HG02943 (cell line): ENCODE results near the gene PCED1B.

ENCODE experiments used
- ATAC-seq: cut with Tn5 transposase; IDR thresholded peaks from one replicate; pipeline ENCODE4 v1.9.1; 2021; ENCODE audit warnings: mild to moderate bottlenecking, low read depth, moderate library complexity; ENCODE audit not compliant: unreplicated experiment

PCED1B gene

DNA sequence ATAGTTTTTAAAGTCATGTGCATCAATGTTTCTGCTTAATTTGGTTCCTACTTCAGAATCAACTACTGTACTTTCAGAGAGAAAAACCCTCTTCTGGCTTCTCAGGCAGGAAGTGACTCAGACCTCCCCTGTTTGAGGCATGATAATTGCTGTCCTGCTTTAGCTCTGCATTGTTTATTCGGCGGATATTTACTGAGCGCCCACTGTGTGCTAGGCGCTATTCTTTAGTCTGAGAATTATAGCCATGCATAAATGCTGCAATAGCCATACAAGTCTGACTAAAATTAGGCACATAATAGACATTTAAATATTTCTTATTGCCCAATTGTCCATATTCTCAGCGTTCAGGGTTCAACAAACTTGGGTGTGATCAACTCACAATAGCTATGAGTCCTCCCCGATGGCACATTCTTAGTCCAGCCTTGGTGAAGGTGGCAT lies 6.4 kb downstream of the PCED1B start:
- no peak for ATAC-seq

DNA sequence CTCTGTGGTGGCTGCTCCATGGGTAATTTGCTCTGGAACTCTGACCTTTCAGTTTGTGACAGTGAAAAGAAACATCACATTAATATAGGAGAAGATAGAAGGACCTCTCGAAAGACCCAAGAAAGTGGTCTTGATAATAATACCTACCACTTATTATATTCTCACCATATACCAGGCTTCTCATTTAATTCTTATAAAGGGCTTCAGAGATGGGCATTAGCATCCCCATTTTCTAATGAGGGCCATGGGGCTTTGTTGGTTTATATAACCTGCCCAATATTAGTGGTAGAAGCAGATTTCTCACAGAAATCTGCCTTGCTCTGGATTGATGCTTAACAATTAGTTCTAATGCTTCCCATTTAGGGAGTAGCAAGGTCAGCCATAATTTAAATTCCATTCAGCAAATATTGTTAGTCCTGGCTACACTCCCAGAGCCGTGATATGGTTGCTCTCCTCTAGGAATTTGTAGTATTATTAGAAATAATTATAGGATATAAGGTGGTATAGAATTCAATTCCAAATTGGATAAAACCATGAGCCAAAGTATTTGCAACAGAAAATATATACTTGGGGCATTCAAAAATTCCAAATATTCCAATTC lies 7.8 kb downstream of the PCED1B start:
- ATAC-seq: no peak

DNA sequence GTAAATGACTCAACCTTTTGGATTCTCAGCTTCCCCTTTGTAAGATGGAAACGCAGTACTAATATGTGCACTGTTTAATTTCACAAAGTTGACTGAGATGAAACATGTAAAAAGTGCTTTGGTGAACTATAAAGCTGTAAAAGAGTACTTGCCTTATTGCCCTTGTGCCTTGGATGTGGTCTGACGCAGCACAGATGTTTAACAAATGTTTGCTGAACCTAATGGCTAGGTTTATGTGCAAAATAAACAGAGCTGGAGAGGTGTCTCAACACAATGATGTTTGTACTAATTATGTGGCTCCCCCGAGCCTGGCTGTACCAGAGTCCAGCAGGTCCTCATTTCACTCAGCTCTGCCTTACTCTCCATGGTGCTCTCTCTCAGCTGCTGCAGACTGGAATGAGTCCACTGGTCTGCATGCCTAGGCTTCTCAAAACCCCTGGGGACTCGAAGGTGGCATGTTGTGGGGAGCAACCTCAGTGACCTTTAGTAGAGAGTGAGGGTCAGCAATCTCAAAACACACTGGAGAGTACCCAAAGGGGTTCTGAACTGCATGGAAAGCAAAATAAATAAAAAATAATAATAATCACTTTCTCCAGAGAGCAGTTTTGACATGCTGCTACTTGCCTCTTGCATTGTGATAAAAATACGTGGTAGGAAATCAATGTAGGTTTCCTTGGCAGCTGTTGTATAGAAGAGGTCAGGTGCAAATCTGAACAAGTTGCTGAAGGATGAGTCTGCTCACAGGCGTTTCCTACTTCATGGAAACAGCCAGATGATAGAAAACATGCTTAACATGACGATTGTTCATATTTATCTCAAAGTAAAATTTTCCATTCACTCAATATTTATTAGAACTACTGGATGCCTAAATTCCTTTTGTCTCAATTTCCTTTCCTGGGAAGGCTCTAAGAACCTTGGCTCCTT lies 8.9 kb downstream of the PCED1B start:
- ATAC-seq: no peak

DNA sequence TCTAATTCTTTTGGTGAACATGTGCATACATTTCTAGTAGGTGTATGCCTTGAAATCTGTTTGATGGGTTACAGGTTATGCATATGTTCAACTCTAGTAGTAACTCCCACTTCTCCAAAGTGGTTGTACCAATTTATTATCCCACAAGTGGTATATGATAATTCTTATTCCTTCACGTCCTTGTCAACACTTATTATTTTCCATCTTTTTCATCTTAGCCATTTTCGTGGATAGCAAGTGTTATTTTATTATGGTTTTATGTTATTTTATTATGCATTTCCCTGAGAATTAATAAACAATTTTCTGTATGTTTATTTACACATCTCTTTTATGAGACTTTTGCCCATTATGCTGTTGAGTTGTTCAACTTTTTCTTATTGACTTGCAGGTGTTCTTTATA lies 11.6 kb downstream of the PCED1B start:
- no peak for ATAC-seq

DNA sequence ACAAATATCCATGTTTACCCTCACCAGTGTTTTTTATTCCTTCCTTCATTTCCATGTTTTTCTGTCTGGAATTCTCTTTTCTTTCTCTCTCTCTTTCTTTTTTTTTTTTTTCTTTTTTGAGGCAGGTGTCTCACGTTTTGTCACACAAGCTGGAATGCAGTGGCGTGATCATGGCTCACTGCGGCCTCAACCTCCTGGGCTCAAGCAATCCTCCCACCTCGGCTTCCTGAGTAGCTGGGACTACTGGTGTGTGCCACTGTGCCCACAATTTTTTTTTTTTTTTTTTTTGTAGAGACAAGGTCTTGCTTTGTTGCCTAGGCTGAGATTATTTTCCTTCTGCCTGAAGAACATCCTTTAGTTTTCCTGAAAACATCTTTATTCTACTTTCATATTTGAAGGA lies 15.4 kb downstream of the PCED1B start:
- no peak for ATAC-seq

DNA sequence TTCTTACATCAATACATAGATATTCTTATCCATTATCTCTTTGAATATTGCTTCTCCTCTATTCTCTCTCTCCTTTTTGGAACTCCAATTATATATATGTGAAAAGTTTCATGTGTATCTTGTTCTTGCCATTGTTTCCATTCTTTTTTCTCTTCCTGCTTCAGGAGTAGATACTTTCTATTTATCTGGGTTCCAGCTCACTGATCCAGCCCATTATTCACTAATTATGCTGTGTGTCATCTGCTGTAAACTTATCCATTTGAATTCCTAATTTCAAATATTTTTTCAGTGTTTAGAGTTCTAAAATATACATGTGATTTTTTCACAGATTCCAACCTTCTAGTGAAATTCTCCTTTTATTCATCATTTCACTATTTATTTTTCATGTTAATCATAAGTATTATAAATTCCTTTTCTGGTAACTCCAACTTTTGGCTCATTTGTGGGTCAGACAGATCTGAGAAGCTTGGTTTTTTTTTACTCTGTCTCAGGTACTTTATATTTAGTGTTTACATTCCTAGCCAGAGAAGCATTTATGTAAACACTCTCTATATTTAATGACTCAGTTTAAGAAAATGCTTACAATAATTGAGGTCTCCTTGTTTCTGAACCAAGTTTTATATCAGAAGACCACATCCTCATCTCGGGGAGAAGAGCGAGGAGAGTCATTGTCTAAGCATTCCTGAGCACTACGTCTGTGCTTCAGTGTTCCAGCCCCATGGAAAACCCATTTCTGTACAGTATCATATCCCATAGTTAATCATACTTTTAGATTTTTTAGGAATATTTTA lies 16.2 kb downstream of the PCED1B start:
- no peak for ATAC-seq

DNA sequence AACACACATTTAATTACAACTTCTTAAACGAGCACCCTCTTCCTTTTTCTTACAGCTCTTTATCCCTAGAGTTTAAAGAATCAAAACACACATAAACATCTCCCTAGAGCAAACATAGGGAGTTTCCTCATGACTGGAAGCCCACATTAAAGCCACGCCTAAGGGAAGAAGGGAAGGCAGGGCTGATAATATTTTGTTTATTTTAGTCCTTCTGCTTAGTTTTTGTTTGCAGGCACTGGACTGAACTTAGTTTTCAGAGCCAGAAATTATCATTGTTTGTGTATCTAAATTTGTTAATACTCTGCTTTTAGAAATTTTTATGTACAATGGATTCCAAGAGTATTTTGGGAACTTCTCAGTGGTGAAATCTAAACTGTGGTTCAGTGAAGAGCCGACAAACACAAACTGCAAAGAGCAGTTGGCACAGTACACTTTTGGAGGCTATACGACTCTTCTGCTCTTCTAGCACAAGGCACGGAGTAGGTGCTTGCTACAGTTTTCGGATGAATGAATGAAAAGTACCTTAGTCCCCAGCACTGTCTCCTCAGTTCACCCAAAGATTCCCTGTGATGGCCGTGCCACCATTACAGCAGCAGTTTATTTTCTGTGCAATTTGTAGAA lies 18.0 kb downstream of the PCED1B start:
- no peak for ATAC-seq

DNA sequence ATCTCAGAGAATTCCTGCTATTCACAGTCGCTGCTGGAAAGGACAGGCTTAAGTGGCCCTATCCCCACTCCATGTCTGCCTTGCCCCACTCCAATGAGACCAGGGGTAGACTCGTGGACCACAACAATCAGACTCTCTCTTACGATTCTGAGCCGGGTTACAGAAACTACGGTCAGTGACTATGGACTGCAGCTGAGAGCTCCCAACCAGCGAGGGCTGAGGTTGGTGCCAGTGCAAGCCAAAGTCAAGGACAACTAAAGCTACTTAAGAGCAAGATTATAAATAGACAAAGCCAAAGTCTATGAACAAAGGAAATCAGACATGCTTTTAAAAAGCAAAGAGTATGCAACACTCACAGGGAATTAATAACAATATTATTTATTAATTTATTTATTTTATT lies 18.7 kb downstream of the PCED1B start:
- no peak for ATAC-seq

DNA sequence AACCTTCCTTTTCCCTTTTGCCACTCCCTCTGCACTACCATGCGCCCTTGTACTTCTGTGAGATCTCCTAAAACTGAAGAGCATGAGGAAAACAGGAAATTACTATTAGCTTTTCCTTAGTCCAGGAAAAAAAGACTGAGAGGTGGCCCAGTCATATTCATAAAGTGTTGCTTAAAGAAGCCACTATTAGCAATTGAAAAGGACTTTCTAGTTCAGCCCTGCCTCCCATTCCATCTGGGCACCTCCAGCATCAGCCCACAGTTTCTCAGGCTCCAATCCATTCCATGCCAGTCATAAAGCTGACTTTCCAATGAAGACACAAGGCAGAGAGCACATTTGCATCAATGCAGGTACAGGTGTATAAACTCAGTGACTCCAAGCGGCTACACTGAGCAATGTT lies 20.2 kb downstream of the PCED1B start:
- no peak for ATAC-seq

DNA sequence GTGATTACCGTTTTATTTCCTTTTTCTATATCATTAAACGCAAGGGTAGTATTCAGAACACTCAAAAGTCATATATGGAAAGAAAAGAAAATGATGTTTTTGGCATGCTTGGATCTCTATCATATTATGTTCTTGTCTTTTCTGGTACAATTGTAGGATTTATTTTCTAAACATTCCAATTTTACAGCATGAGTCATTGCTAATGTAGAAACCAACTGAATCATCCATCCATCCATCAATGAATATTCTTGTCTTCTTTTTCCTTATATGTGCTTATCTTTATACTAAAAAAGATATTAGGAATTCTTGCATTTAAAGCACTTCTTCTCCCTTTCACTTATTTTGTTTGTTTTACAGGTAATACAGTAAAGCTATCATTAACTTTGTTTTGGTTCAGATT lies 20.7 kb downstream of the PCED1B start:
- no peak for ATAC-seq

DNA sequence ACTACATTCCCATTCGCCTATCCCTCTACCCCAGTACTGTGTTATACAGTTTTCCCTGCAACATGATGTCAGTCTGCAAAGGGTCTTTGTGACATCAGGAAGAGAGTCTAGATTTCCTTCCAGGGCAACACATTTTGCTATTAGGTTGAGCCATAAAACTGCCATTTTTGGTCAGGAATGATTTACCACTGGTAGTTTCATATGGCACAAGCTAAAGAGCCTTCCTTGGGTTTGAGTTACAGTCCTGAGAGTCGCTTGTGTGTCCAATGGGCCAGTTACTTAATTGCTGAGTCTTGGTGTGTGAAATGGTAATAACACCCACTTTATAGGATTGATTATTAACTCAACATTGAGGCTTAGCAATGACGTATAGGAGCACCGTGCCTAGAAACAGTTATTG lies 23.0 kb downstream of the PCED1B start:
- ATAC-seq: no peak

DNA sequence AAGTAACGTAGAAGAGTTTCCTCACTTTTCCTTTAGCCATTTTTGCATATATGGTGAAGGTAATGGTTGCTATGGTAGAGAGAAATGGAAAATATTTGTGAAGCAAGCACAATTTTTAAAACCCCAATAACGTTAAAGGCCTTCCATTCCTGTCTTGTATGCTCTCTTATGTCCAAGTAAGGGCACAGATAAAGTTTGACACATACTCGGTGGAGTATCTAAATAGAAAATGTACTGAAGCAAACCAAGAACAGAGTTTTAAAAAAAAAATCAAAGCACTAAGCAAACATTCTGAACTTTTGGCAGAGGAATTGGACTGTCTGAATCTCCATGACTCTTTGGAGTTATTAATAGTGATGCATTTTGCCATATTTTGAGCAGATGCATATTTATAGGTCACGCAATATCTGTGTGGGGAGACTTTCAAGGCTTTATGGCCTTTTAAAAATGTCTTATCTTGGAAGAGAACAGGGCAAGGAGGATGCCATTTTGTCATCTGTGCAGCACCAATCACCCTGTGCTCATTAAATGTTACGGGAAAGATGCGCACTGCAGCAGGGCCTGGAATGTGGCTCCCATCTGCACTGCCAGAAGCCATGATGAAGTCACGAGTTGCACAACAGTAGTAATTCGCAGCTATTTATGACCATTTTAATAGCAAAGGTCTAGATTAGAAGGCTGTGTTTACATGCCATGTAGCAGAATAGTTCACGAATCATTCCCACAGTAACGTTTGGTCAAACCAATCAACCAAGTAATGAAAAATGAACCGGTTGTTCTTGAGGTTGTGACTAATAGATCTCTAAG lies 23.6 kb downstream of the PCED1B start:
- no peak for ATAC-seq

DNA sequence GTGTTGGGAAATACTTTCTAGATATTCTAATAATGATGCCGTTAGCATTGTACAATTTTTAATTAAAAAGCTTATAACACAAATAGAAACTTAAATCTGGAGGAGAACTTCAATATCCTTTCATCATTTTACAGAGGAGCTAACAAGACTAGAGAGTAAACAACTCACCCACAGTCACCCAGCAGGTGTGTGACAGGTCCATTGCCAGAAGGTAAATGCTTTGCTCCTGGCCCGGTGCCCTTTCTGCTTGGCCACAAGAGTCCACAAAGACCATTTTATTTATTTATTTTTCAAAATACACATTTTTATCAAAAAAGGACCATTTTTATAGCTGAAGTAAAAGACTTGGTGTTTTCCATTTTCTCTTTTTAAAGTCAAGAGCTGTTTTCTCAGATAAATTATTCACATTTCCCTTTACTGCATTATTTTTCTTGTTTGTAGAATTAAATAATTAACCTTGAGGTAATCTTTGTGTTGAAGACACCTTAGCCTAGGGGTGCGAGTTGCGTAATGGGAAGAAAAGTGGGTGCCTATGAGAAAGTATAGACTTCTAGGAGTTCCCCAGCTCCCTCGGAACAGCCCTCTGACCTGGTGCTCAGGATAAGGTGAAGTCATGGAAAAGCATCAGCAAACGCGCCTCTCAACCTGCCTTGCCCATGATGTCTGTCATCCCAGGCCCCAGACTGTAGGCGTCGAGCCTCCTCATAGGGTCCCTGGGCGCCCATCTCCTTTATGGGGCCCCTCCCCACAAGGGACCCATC lies 26.7 kb downstream of the PCED1B start:
- no peak for ATAC-seq

DNA sequence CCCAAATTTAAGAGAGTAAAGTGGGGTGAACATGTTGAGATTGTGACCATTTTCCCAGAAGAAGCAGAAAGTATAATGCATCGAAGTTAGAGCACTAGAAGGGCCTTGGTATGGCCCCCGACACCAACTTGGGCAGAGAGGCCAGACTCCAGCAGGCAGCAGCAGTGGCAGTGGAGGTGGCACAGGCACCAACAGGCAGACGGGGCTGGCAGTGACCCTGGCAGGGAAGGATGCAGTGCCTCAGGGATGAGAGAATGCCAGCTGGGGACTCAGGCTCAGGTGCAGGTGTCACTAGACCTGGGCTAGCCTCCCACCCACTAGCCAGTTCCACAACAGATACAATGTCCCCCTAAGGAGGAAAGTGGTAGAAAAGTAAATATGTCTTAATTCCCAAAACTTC lies 28.0 kb downstream of the PCED1B start:
- ATAC-seq: no peak

DNA sequence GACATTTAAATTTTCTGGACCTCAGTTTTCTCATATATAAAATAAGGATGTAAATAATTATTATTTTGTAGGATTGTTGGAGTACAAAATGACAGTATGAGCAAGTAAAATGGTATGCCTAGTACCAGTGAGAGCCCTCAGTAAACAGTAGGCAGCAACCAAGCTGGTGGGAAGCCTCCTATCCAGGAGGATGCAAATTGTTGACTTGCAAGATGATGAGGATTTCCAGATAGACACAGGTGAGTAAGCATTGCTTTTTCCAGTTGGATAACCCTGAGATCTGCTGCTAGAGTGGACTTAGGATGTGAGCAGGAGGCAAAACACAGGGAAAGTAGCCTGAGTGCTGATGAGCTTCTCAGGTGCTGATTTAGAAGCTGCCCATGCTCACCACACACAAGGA lies 28.5 kb downstream of the PCED1B start:
- no peak for ATAC-seq

DNA sequence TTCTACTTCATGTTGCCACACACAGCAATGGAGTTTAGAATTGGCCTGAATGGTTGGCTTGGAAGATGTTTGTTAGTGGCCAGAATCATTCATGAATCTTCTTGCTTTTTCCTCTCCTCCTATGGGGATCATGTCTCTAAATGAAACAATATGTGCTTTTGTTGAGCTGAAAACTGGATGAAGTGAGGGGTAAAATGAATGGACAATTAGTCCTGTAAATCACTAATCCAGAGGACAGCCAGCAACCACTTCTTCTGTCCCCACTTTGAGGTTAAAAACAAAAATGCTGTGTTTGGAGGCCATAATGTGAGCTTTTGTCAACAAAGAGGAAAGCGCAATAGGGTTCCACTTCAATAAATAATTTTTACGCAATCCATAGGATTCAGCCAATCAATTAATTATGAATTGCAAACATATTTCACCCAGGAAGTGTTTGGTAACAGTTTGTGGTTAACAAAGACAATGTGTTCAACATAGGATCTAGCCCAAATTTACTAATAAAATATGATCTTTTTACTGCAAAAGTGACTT lies 30.7 kb downstream of the PCED1B start:
- ATAC-seq: no peak

DNA sequence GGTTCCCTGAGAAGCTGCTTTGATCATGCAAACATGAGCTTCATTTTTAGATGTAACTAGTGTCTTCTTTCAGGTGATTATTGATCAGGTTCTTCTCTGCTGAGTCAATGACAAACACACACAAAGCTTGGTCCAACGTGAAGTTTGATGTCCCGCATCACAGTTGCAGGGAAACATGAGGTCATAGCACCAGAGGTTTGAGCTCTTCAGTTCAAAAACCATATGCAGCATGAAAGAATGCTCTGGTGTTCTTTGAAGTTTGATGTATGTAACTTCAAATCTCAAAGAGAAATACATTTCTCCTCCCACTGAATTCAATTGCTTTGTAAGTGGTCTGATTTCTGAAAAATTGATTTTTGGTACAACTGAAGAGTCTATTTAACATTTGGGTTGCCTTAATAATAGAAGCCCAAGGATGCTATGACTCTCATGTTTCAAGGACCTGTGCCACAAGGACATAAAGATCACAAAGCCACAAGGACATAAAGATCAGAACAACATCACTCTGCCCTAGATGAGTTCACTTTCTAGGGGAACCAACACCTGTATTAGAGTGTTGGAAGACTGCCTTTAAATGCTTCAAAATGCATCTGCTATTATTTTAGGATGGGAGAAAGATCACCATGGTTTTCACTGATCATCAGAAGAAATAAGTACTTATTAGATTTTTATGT lies 31.4 kb downstream of the PCED1B start:
- no peak for ATAC-seq

DNA sequence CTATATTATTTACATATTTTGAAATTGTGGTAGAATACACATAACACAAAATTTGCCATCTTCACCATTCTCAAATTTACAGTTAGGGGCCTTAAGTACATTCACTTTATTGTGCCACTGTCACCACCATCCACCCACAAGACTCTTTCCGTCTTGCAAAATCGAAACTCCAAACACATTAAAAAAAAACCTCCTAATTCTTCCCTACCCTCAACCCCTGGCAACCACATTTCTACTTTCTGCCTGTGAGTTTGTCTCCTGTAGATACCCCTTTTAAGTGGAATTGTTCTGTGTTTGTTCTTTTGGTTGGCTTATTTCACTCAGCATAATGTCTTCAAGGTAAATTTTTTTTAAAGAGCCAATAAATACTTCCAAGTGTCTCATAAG lies 32.0 kb downstream of the PCED1B start:
- no peak for ATAC-seq

DNA sequence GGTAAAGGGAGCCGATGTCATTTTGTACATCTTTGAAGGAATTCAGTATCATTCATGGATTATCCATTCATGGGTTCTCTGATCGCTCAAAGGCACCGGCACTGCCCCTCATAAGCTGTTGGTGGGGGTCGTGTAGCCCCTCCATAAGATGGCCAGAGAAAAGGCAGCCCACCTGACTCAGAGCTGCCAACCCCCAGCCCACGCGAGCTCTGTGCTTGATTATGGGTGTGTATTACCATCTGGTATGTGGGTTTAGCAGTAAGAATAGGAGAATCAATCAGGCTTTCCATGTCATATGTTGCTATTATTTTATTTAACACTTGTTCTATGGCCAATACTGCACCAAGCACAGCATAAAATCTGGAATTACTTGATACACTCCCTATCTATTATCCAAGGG lies 32.4 kb downstream of the PCED1B start:
- no peak for ATAC-seq
